ENCODE measurements around the gene EFHC1. TPM values are rescaled to one million over a fixed set of nuclear protein-coding genes. Genes with fewer than 3 reads are reported as not detected.

Gene EFHC1
- total and polyA plus RNA-seq, 9 donors = 12.1 to 59.5 (median 23.5) TPM

DNA sequence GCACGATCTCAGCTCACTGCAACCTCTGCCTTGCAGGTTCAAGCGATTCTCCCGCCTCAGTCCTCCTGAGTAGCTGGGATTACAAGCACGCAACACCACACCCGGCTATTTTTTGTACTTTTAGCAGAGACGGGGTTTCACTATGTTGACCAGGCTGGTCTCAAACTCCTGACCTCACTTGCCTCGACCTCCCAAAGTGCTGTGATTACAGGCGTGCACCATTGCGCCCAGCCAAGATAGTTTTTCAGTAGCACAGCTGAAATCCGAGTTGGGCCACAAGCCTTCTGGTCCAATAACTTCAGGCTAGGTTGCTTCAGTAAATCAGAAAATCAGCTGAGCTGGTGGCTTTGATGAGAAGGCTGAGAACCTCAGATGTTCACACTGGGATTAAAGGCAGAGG, 91.0 kb downstream of the EFHC1 start:
- Histone ChIP-seq H3K36me3 (no peaks in the 10 kb centered on the region), H3K4me1 (ENCODE audit: insufficient read depth) (peaks cover 21% of the 10 kb centered on the region), H3K4me3 (no peak overlapping the region), H3K9me3 (no peaks in the 10 kb centered on the region), H3K27me3 (no peaks in the 10 kb centered on the region), H3K27ac (peak overlapping the region in 1 of 2 donors; percentile 75)
- 81 to 88% (median 86%) methylated on average over 10 of the region's 10 CpGs for WGBS, 3 donors
- TF ChIP-seq EP300 (IDR thresholded peaks at IDR 0.05) (no peak), POLR2A (IDR thresholded peaks at IDR 0.05) (no peak)
- TF ChIP-seq, protein P1, sequence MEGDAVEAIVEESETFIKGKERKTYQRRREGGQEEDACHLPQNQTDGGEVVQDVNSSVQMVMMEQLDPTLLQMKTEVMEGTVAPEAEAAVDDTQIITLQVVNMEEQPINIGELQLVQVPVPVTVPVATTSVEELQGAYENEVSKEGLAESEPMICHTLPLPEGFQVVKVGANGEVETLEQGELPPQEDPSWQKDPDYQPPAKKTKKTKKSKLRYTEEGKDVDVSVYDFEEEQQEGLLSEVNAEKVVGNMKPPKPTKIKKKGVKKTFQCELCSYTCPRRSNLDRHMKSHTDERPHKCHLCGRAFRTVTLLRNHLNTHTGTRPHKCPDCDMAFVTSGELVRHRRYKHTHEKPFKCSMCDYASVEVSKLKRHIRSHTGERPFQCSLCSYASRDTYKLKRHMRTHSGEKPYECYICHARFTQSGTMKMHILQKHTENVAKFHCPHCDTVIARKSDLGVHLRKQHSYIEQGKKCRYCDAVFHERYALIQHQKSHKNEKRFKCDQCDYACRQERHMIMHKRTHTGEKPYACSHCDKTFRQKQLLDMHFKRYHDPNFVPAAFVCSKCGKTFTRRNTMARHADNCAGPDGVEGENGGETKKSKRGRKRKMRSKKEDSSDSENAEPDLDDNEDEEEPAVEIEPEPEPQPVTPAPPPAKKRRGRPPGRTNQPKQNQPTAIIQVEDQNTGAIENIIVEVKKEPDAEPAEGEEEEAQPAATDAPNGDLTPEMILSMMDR (IDR thresholded peaks at IDR 0.05) = no peak
- DNase-seq = no peak
- intact Hi-C loops (cut with DNase I) = loop anchor here in 3 of 4 donors (5.0 to 10.0 kb wide), 3 partner anchors 64 to 89 kb away; partner anchors contain the start of genes EFHC1 (in 2 of the 3) and TRAM2 (in 2 of the 3)

DNA sequence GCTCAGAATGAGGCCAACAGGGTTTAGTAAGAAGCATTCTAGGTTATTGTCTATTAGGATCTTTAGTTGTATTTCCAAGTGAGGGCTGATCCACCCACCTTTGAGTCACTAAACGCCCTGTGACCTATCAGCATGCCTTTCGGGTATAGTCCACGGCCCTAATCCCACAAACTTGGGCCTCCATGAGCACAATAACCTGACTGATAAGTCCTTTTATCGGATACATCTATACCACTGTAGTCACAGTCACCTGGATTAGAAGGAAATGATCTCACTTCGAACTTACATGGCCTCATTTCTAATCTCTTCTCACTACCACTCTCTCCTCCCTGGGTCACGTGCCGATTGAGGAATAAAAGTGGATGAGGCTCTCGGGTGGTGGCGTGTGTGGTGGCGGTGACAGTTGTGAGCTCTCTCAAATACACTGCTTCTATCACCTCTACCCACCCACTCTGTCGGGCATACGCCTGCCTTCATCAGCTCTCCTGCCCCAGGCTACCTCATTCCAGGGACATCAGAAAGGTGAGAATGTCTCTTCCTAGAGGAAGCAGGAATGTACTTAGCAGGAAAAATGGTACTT, 91.5 kb downstream of the EFHC1 start:
- Histone ChIP-seq H3K4me1 (ENCODE audit: insufficient read depth) (peaks cover 21% of the 10 kb centered on the region), H3K36me3 (no peaks in the 10 kb centered on the region)
- 56 to 75% (median 59%) methylated on average over 12 of the region's 12 CpGs for WGBS, 3 donors

DNA sequence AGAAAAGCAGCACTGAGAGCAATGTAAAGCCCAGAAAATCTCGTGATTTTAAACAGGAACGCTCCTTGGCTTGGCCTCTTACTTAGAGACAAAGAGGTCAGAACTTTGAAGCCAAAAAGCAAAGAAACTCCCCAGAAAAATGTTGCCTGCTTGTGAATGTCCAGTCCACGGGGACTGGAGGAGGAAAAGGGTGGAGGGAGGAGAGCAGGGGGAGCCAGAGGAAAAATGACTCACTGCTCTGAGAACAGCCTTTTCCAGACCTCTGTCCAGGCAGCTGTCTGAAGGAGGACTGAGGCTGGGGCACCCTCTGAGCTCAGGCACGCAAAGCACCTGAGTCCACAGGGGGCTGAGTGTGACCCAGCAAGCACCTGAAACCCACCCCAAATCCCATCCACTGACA, 92.1 kb downstream of the EFHC1 start:
- 0 to 4% (median 4%) methylated on average over 4 of the region's 4 CpGs for WGBS, 3 donors
- H3K27me3 ChIP-seq = no peaks in the 10 kb centered on the region
- peaks cover 21% of the 10 kb centered on the region for H3K4me1 ChIP-seq (ENCODE audit: insufficient read depth)
- no peaks in the 10 kb centered on the region for H3K36me3 ChIP-seq
- TF ChIP-seq EP300 (IDR thresholded peaks at IDR 0.05) = no peak
- peak overlapping the region; percentile 57 to 75 for H3K27ac ChIP-seq
- no peaks in the 10 kb centered on the region for H3K9me3 ChIP-seq
- no peak overlapping the region for H3K4me3 ChIP-seq
- DNase-seq = peak; percentile 59 to 74 (median 70)
- intact Hi-C loops (cut with DNase I) = loop anchor here in 3 of 4 donors (5.0 to 10.0 kb wide), 3 partner anchors 63 to 90 kb away; partner anchors contain the start of genes EFHC1 (in 2 of the 3) and TRAM2 (in 2 of the 3)

More for the DNA sequence above, 91.5 kb downstream of the EFHC1 start:
- H3K27ac ChIP-seq = peak overlapping the region; percentile 57 to 75
- intact Hi-C loops (cut with DNase I) = loop anchor here in 3 of 4 donors (5.0 to 10.0 kb wide), 3 partner anchors 63 to 89 kb away; partner anchors contain the start of genes EFHC1 (in 2 of the 3) and TRAM2 (in 2 of the 3)
- no peak for DNase-seq
- no peak overlapping the region for H3K4me3 ChIP-seq
- H3K9me3 ChIP-seq = no peaks in the 10 kb centered on the region
- H3K27me3 ChIP-seq = no peaks in the 10 kb centered on the region
- TF ChIP-seq POLR2A (IDR thresholded peaks at IDR 0.05) = no peak
- TF ChIP-seq, protein P1 (IDR thresholded peaks at IDR 0.05) = no peak
- TF ChIP-seq EP300 (IDR thresholded peaks at IDR 0.05) = no peak

DNA sequence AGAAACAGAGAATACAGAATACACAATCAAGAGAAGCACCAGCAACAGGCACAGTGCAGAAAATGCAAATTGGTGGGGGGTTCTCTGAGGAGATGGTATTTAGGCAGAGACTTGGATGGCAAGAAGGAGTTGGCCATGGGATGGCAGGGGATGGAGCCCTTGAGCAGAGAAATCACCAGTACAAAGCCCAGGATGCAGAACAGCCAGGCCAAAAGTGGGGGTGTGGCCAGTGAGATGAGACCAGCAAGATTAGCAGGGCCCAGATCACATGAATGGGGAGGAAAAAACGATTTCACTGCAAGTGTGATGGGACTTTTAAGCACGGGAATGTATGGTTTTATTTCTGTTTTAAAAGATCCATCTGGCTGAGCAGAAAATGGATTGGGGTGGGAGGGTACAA, 93.3 kb downstream of the EFHC1 start:
- 33 to 44% (median 38%) methylated on average over 2 of the region's 2 CpGs for WGBS, 3 donors
- H3K4me1 ChIP-seq (ENCODE audit: insufficient read depth) = peaks cover 29% of the 10 kb centered on the region
- DNase-seq = no peak
- H3K36me3 ChIP-seq = no peaks in the 10 kb centered on the region
- H3K9me3 ChIP-seq = no peaks in the 10 kb centered on the region
- TF ChIP-seq EP300 (IDR thresholded peaks at IDR 0.05) (no peak), POLR2A (IDR thresholded peaks at IDR 0.05) (no peak)
- TF ChIP-seq, protein P1 (IDR thresholded peaks at IDR 0.05) = no peak
- intact Hi-C loops (cut with DNase I) = loop anchor here in 3 of 4 donors (5.0 to 10.0 kb wide), 3 partner anchors 61 to 91 kb away; partner anchors contain the start of genes EFHC1 (in 2 of the 3) and TRAM2 (in 2 of the 3)
- no peak overlapping the region for H3K4me3 ChIP-seq
- H3K27me3 ChIP-seq = no peaks in the 10 kb centered on the region
- H3K27ac ChIP-seq = peak overlapping the region in 1 of 2 donors; percentile 75

DNA sequence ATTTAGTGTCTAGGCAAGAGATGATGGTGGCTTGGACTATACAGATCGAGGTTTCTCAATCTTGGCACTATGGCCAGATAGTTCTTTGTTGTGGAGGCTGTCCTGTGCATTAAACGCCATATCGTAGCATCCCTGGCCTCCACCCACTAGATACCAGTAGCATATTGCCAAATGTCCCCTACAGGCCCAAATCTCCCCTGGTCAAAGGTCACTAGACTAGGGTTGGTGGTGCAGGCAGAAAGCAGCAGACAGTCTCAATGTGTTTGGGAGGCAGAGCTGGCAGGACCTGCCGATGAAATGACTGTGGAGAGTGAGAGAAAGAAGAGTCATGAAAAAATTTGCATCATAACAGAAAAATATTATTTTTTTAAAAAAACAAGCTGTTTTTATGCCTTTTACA, 93.8 kb downstream of the EFHC1 start:
- H3K36me3 ChIP-seq = no peaks in the 10 kb centered on the region
- DNase-seq = no peak
- TF ChIP-seq, protein P1 (IDR thresholded peaks at IDR 0.05) = no peak
- TF ChIP-seq EP300 (IDR thresholded peaks at IDR 0.05) (no peak), POLR2A (IDR thresholded peaks at IDR 0.05) (no peak)
- intact Hi-C loops (cut with DNase I) = loop anchor here in 3 of 4 donors (5.0 to 10.0 kb wide), 3 partner anchors 61 to 92 kb away; partner anchors contain the start of genes EFHC1 (in 2 of the 3) and TRAM2 (in 2 of the 3)
- no peaks in the 10 kb centered on the region for H3K27me3 ChIP-seq
- H3K9me3 ChIP-seq = no peaks in the 10 kb centered on the region
- H3K27ac ChIP-seq = peak overlapping the region in 1 of 2 donors; percentile 75
- H3K4me1 ChIP-seq (ENCODE audit: insufficient read depth) = peaks cover 30% of the 10 kb centered on the region
- H3K4me3 ChIP-seq = no peak overlapping the region
- WGBS, 3 donors = 77 to 93% (median 85%) methylated on average over 4 of the region's 4 CpGs
